ENCODE measurements around the gene TMEM167B.
"Not testable (repeated sequence)": the region's sequence is repeated elsewhere in the genome, so short reads cannot be mapped to it uniquely, and the experiment has no call there.

Gene TMEM167B

GRCh38 chr1:109112652-109113285 lies 22.2 kb downstream of the TMEM167B start:
- peak; percentile 84 to 90 (median 88) for DNase-seq (ENCODE audit: low read depth in 2 of 3, low spot score in 1 of 3)

DNA sequence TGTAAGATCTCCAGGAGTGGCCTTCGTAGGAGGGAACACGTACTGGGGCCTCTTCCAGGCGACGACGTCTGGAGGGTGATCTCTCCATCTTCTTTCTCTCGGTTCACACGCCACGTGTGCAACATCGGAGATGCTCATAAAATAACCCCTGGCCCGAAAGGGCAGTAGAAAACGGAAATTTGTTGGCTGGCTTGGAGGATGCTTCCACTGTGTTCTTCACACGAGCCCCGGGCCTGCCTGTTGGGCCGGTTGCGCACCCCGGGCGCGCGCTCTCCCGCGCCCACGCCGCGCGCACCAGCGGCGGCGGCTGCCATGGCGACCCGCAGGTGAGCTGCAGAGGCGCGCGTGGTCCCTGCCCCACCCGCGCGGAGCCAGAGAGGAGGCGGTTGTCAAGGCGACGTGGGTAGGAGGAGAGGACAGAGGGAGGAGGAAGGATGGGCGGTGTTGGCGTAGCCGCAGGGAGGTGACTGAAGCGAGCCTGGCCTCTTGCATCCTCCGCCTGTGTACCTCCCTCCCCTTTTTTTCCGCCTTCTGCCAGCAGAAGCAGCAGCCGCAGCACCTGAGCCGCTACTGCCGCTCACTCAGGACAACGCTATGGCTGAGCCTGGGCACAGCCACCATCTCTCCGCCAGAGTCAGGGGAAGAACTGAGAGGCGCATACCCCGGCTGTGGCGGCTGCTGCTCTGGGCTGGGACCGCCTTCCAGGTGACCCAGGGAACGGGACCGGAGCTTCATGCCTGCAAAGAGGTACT lies 23.2 kb downstream of the TMEM167B start, which contains the start of gene ELAPOR1:
TSS of gene ELAPOR1 (plus strand) at position 526 of the 752 bp plus-strand sequence. CDS start at position 595, 69 bp downstream.
- DNase-seq (ENCODE audit: low read depth in 2 of 3, low spot score in 1 of 3) = peak; percentile 60 to 72 (median 64)

DNA sequence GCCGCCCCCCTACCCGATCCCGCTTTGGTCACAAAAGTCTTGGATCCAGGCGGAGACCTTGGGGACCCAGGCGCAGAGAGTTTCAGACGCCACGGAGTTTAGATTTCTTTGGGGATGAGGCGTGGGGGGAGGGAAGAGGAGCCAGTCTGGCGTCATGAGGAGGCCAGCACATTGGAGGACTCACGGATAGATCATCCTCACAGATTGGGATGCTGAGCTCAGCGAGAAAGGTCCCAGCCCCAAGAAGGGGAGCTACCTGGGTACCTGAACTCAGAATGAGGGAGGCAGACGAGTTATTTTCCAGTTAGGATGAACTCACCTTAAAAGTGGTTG lies 23.7 kb downstream of the TMEM167B start:
- DNase-seq (ENCODE audit: low read depth in 2 of 3, low spot score in 1 of 3) = no peak

DNA sequence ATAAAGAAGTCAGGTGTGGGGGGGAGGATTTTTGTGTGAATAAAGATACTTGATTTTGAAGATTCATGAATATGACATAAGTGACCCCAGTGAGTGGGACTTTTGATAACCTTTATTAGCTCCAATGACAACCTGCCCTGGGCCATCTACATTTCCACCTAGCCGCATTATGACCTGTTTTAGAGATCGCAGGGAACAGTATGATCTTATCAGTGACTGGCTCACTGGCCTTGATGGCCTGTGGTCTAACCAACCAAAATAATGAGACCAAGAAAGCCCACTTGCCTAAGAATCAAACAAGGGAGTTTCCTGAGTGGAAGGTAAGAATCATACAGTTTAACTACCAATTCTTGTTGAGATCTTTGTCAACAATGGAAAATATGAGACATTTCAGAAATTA lies 25.1 kb downstream of the TMEM167B start:
- no peak for DNase-seq (ENCODE audit: low read depth in 2 of 3, low spot score in 1 of 3)

DNA sequence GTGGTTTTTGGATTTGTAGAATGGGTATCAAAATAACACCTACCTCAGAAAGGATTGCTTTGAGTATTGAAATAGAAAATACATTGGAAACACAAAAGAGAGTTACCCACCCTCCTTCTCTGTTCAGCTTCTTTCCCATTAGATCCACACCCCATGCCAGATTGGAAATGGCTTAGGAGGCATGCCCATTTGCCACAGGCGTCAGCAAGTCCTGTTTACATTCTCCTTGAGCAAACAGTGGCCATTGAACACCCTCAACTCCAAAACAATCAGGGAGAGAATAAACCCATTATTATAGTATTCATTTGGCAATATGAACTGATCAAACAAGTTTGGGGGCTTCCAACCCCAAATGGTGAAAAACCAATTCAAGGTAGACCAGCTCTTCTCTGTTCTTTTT lies 25.7 kb downstream of the TMEM167B start:
- DNase-seq (ENCODE audit: low read depth in 2 of 3, low spot score in 1 of 3) = no peak

- no peak for DNase-seq (ENCODE audit: low read depth in 2 of 3, low spot score in 1 of 3)
Measured at GRCh38 chr1:109118089-109118488, 27.5 kb downstream of the TMEM167B start.

DNA sequence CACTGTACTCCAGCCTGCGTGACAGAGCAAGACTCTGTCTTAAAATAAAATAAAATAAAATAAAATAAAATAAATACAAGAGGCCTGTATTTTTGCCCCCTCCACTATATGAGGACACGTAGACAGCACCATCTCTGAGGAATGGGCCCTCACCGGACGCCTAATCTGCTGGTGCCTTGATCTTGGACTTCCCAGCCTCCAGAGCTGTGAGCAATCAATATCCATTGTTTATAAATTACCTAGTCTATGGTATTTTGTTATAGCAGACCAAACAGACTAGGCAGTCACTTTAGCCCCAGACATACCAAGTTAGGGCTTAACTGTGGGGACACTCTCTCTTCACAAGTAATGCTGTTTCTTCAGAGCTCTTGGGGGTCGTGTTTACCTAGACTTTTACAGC lies 29.8 kb downstream of the TMEM167B start:
- DNase-seq (ENCODE audit: low read depth in 2 of 3, low spot score in 1 of 3) = no peak

DNA sequence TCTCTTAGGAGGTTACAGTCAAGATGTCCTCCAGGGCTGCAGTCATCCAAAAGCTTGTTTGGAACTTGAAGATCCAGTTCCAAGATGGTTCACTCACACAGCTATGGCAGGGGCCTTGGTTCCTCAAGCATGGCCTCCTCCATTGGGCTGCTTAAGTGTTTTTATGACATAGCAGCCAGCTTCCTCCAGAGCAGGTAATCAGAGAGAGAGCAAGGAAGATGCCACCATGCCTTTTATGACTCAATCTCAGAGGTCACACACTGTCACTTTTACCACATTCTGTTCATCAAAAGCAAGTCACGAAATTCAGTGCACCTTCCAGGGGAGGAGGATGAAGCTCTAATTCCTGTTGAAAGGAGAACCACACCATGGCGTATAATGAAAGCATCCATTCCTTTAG lies 40.5 kb downstream of the TMEM167B start:
- no peak for DNase-seq (ENCODE audit: low read depth in 2 of 3, low spot score in 1 of 3)

- DNase-seq (ENCODE audit: low read depth in 2 of 3, low spot score in 1 of 3) = no peak
Measured at GRCh38 chr1:109131800-109132199, 41.2 kb downstream of the TMEM167B start.

DNA sequence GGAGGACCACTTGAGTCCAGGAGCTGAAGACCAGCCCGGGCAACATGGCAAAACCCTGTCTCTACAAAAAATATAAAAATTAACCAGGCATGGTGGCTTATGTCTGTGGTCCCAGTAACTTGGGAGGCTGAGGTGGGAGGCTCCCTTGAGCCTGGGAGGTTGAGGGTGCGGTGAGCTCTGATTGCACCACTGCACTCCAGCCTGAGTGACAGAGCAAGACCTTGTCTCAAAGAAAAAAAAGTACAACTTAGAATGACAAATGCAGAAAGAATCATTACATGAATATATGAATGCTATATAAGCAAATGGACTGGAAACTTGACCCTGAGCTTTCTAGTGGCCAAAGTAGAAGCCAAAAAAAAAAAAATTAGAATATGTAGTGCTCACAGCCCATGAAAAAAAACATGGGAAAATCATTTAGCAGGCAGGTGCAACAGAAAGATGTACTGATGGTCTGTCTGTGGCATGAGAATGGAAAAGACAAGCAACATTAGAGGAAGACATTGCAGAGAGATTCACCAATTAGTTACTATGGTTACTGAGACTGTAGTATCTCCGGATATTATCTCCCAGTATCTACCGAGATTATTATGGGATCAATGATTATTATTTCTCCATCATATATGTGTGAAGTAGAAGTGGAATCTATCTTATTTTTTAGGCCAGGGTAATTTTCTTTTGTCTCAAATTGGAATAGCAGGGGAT lies 42.6 kb downstream of the TMEM167B start:
- DNase-seq (ENCODE audit: low read depth in 2 of 3, low spot score in 1 of 3) = no peak

- no peak for DNase-seq (ENCODE audit: low read depth in 2 of 3, low spot score in 1 of 3)
Measured at GRCh38 chr1:109133815-109134214, 43.3 kb downstream of the TMEM167B start.

- no peak for DNase-seq (ENCODE audit: low read depth in 2 of 3, low spot score in 1 of 3)
Measured at GRCh38 chr1:109134423-109134822, 43.9 kb downstream of the TMEM167B start.

DNA sequence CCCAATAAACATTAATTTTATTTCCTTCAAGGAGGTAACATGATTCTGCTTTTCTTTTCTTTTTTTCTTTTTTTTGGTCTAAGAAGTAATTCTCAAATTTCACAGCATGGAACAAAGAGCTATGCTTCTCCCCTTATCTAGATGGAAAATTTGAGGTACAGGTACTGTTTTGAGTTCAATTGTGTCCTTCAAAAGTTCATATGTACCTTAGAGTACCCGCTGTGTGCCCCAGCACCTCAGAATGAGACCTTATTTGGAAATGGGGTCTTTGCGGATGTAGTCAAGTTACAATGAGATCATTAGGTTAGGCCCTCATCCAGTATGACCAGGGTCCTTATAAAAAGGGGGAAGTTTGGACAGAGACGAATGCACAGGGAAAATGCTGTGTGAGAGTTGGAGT lies 45.4 kb downstream of the TMEM167B start:
- DNase-seq (ENCODE audit: low read depth in 2 of 3, low spot score in 1 of 3) = no peak

- no peak for DNase-seq (ENCODE audit: low read depth in 2 of 3, low spot score in 1 of 3)
Measured at GRCh38 chr1:109136766-109137165, 46.2 kb downstream of the TMEM167B start.

- DNase-seq (ENCODE audit: low read depth in 2 of 3, low spot score in 1 of 3) = no peak
Measured at GRCh38 chr1:109137958-109138357, 47.4 kb downstream of the TMEM167B start.

GRCh38 chr1:109138358-109138757 lies 47.8 kb downstream of the TMEM167B start:
- no peak for DNase-seq (ENCODE audit: low read depth in 2 of 3, low spot score in 1 of 3)

GRCh38 chr1:109140392-109140791 lies 49.8 kb downstream of the TMEM167B start:
- DNase-seq (ENCODE audit: low read depth in 2 of 3, low spot score in 1 of 3) = no peak

DNA sequence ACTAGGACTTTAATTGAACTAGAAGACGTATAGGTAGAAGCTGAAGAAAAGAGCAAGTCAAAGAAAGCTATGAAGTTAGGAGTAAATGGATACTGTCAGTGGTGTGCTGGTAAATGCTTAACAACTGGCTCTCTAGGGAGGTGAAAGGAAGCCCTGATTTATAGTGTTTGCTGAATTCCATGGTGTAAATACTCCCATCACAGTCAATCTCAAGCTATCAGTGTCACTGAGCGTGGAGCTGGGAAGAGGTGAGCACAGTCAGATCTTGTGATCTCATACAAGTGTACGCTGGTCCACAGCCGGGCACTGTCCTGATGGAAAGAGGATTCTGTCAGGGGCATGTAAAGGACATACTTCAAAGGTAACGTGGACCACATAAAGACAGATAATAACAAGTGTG lies 51.7 kb downstream of the TMEM167B start:
- DNase-seq (ENCODE audit: low read depth in 2 of 3, low spot score in 1 of 3) = no peak

DNA sequence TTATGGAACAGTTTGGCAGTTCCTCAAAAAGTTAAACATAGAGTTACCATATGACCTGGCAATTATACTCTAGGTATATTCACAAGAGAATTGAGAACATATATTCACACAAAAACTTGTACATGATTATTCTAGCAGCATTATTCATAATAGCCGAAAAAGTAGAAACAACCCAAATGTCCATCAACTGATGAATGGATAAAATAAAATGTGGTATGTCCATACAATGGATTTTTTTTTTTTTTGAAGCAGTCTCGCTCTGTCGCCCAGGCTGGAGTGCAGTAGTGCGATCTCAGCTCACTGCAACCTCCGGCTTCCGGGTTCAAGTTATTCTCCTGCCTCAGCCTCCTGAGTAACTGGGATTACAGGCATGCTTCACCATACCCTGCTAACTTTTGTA lies 52.2 kb downstream of the TMEM167B start:
- DNase-seq (ENCODE audit: low read depth in 2 of 3, low spot score in 1 of 3) = not testable (repeated sequence)

Data from stimulated activated CD4-positive, alpha-beta T cell treated with anti-CD3 and anti-CD28 coated beads, Interleukin-12 subunit alpha, Interleukin-12 subunit beta, amount 100 ng/mL, for 48 hours (primary cell).